ENCODE data around the gene POLR3C.
A peak's percentile ranks its signal among the peaks of the same experiment; 100 is the strongest.

The POLR3C gene

DNA sequence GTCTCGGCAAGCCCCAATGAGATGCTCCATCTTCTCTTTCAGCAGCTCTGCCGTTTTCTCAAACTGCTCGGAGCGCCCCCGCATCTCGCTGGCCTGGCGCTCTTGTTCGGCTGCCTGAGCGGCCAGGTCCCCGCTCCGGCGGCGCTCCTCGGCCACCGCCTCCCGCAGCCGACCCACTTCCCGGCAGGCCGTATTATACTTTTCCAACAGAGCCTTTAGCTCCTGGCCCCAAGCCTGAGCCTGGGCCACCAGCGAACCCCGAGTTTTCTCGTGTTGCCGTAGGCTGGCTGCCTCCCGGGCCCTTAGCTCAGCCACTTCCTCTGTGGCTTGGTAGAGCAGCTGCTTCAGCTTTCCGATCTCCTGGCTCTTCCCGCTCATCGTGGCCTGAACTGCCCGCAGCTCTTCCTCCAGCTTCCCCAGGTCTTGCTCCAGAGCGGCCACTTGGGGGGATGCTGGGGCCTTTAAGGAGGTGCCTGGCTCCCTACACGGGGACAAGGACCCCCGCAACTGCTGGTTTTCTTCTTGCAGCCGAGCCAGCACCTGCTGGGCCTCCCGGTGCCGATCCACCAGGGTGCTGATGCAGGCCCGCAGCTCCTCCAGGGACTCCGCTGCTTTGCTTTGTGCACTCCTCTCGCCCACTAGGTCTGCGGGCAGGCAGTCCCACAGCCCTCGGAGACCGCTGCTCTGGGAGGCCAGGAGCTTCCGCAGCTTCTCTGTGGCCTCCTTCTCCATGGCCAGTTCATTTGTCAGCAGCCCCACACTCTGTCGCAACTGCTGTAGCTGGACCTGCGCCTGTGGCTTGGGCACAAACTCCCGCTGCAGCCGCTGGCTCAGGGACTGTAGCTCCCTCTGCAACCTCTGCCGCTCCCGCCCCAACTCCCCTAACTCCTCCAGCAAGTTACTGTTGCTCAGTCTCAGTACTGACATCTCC is 48.3 kb downstream of the POLR3C start:
- peak; percentile 19 to 32 for DNase-seq

GRCh38 chr1:145874646-145875045 is 50.6 kb downstream of the POLR3C start:
- DNase-seq = no peak

- no peak for DNase-seq
These were observed 54.0 kb downstream of the POLR3C start for GRCh38 chr1:145877923-145878486.

GRCh38 chr1:145878724-145879123 is 54.7 kb downstream of the POLR3C start:
- DNase-seq = no peak

GRCh38 chr1:145879775-145880174 is 55.8 kb downstream of the POLR3C start:
- DNase-seq = no peak

DNA sequence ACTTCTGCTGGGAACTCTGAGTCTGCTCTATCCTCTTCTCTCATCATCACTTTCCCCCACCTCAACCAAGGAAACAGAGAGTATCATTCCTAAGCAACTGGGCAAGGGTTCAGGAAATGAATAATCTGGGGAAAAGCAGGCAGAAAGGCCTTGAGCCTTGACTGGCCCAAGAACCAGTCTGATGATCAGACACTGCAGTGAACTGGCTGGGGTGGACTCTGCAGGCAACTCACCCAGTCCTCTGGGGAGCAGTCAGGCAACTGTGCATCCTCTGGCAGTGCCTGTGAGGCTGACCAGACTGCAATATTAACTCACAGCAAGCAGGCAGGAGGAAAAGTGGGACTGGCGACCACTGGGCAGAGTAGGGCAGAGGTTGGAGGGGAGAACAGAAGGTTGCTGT is 60.7 kb downstream of the POLR3C start:
- no peak for DNase-seq

DNA sequence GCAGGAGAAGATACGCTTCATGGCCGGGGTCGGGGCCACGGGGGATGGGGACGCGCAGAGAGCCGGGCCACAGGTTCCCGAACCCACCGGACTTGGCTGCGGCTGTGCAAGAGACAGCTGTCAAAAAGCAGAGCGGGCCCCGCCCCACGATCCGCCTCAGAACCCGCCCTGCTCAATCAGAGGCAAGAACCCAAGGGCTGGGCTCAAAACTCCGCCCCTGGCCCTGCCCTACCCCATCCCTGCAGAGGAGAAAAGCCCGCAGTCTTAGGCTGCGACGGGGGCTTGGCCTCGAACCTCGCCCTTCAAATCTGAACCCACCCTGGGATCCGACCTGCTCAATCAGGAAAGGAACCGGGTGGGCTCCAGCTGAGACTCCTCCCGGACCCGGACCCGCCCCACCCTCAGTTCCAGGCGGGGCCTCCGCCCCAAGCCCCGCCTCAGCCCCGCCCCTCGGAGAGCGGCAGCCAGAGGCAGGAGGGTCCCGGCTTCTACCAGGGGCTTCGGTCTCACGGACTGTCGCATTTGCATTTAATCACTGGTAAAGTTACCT is 61.8 kb downstream of the POLR3C start, which contains the start of gene ANKRD35:
Gene ANKRD35, minus strand, starts transcription at position 129 of the 550 bp plus-strand sequence. Its CDS starts 108 bp downstream, at position 21.
- DNase-seq = peak; percentile 82 to 84

GRCh38 chr1:145886390-145886789 is 62.4 kb downstream of the POLR3C start:
- DNase-seq = no peak

- DNase-seq = no peak
These were observed 62.8 kb downstream of the POLR3C start for GRCh38 chr1:145886816-145887215.

DNA sequence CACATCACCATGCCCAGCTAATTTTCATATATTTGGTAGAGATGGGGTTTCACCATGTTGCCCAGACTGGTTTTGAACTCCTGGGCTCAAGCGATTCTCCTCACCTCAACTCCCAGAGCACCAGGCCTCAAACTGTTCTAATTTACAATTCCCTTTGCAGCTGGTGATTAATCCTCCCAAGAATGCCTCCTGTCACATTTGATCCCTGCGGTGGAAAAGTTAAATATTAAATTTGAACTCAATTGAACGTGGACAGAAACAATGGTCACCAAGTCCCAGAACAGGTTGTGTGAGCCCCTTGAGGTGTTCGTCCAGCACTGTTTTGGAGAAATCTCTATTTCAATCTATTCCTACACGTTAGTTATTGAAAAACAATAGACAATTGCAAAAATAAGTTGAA is 63.6 kb downstream of the POLR3C start:
- no peak for DNase-seq

- DNase-seq = no peak
These were observed 65.7 kb downstream of the POLR3C start for GRCh38 chr1:145889722-145890121.

DNA sequence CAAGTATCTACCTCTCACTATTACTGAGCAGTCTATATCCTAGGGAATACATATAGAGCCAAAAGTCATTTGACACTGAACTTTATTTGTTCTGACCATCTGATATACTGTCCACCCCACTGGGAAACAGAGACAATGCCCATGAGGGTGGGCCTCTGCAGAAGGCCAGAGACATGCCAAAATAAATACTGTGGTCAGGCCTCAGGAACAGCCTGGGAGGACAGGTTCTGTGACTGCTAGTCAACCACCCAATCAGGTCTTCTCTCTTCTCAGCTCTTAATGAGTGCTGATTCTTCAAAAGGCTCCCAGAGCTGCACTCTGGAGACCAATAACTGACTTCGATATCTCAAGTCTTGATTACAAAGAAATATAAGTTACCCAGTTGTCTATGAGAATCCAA is 67.1 kb downstream of the POLR3C start:
- DNase-seq = no peak

GRCh38 chr1:145891587-145892485 is 67.8 kb downstream of the POLR3C start:
- DNase-seq = peak; percentile 27 to 57

DNA sequence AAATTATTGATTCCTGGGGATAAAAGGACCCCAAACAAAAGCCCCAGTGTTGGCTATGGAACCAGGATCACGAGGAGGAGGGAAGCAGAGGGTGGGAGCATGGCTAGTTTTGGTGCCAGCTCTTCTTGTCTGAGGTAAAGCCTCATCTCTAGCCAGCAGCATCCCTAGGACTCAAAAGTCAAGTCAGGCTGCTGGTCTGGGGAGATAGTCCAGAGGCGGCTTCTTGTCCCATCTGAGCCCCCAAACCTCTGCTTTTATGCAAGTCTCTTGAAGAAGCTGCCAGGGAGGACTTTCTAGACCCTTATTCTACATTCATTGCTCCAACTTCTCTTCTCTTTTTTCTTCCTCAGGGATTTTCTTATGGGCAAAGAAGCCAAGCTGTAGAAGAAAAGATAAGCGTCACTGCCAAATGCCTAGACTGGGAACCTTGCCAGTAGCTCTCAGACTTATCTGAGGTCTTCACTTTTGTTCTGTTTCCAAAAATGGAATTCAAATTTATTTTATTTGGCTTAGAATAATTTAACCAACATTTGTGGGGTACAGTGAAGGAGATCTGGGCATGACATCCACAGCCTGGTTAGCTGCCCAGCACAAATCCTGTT is 68.6 kb downstream of the POLR3C start:
- DNase-seq = no peak

GRCh38 chr1:145893306-145894055 is 69.5 kb downstream of the POLR3C start:
- no peak for DNase-seq
